Epithelial cell of proximal tubule (primary cell): Measurements from ENCODE around the gene MPPED1. TPM values are rescaled to one million over a fixed set of nuclear protein-coding genes. Genes with fewer than 3 reads are reported as not detected.

Experiments used
- DNase-seq: peaks from one replicate; pipeline ENCODE4 v3.0.0-alpha.2; 2011; ENCODE audit warnings: low read depth
- H3K4me3 ChIP-seq: 2 replicates; pipeline ENCODE4 v1.5.1; 2011; ENCODE audit warnings: low read depth, mild to moderate bottlenecking, low read length
- total RNA-seq: library from RNA; depleted of rRNA; stranded (reverse); fragments of >200 nt; gene quantifications from 2 replicates; pipeline ENCODE4 v1.2.3, GENCODE V29; 2015
- TF ChIP-seq, protein P1 (sequence below): conservative IDR thresholded peaks from 2 replicates; pipeline ENCODE4 v1.5.1; 2012; ENCODE audit warnings: low read depth, mild to moderate bottlenecking, low read length

Gene MPPED1
- total RNA-seq, 1 donor from 2014 or later: not detected

DNA sequence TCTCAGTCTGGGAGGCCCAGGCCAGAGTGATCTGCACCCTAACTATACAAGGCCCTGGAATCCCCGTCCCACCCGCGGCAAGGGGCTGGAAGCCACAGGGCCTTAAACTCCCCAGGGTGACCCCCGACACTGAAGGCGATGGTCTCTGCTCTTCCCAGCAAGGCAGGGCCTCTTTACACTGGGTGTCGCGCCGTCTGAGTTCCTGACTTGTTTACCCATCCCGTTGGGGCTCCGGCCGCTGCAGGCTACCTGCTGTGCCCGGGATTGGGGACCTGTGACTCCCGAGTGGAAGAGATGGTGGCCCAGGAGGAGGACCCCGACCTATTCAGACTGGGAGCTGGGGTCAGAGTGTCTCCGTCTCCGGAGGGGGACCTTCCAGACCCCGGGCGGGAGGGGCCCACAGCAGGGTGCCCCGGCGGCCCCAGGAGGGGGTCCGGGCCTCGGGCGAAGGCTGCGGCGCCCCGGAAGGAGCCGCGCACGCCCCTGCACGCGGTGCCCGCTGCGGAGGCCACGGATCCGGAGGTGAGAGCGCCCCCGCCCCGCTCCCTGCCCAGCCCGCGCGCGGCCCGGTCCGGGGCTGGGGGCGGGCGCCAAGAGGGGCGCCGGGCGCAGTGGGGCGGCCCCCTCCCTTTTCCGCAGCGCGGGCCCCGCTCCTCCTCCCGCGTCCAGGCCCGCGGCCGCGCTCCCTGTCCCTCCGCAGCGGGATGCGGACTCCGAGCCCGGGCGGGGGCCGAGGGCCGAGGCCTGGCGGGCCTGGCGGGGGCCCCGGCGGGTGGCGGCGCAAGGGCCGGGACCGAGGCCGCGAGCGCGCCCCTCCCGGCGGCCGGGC lies 560 bp upstream of the MPPED1 start:
- H3K4me3 ChIP-seq: no peak overlapping the region
- TF ChIP-seq, protein P1, sequence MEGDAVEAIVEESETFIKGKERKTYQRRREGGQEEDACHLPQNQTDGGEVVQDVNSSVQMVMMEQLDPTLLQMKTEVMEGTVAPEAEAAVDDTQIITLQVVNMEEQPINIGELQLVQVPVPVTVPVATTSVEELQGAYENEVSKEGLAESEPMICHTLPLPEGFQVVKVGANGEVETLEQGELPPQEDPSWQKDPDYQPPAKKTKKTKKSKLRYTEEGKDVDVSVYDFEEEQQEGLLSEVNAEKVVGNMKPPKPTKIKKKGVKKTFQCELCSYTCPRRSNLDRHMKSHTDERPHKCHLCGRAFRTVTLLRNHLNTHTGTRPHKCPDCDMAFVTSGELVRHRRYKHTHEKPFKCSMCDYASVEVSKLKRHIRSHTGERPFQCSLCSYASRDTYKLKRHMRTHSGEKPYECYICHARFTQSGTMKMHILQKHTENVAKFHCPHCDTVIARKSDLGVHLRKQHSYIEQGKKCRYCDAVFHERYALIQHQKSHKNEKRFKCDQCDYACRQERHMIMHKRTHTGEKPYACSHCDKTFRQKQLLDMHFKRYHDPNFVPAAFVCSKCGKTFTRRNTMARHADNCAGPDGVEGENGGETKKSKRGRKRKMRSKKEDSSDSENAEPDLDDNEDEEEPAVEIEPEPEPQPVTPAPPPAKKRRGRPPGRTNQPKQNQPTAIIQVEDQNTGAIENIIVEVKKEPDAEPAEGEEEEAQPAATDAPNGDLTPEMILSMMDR: no peak

DNA sequence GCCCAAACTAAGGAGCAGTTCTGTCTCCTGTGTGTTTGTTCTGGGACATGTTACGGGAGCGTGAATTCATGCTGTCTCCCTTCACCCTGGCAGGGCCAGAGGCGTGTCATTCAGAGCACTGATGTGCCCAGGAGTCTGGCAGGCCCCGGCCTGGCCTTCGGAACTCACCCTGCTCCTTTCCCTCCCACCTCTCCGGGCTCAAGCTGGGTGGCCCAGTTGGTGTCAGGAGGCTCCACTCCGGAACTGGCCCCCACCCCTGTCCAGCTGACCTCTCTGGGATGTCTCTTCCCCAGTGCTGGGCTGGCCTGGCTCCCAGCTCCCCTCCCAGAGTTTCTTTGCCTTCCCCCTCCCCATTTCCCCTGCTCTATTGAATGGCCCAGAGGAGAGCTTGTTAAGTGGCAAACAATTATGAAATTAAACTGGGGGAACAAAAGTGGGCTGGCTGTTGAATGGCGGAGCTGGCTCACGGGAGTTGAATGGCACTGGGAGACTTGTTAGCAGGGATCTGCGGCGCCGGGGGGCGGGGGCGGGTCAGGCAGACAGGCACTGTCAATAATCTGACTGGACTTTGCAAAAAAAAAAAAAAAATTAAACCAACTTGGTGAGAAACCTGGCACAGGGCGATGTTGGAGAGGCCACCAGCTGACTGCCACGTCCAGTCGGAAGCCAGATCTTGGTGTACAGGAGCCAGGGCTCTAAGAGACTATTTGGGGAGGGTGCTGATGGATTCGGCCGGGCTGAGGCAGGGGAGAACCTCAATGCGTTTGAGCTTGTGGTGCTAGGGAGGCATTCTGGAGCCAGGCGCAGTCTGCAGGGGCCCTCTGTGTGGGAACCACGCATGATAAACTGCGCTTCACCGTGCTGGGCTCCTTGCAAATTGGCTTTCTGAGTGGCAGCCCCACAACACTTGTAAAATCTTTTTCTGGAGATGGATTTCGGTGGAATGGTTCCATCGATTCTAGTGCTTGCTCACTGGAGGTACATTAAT lies 1.3 kb downstream of the MPPED1 start:
- TF ChIP-seq, protein P1: no peak
- DNase-seq: no peak
- no peak overlapping the region for H3K4me3 ChIP-seq

More for the DNA sequence above, 560 bp upstream of the MPPED1 start:
- no peak for DNase-seq

- H3K4me3 ChIP-seq: no peak overlapping the region
- TF ChIP-seq, protein P1: no peak
- DNase-seq: no peak
Observed at GRCh38 chr22:43413826-43414225, 2.0 kb downstream of the MPPED1 start.

DNA sequence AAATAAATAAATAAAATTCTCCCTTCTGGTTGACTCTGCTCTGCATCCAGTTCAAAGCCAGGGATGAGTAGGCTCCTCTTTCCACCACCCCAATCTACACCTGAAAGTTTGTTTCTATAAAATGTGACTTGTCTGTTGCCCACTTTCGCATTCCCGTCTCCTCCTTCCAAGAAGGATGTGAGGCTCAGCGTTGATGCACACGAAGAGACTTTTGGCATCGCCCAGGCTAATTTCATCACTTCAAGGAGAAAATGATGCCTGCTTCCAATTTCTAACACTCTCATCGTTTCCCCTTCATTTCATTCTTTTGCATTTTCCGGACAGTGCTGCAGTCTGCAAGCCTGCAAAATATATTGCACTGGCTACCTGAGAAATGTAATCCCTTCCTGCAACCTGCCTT lies 3.9 kb downstream of the MPPED1 start:
- TF ChIP-seq, protein P1: no peak
- no peak overlapping the region for H3K4me3 ChIP-seq
- DNase-seq: no peak

DNA sequence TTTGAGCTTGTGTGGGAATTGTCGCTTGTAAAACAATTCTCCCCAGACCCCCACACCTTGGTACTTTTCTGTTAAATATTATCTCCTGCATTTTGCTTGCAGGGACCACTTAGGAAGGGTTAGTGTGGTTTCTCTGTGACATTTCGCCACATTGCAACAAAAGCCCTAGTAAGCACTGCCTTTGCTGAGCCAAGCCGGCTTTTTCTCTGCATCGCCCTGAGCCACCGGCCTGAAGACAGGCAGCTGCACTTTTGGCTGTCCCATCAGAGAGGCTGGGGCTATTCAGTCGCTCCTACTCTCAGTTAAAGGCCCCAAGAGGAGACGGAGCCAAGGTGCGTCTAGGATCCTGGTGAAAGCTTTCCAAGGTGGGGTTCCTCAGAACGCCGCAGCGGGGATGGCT lies 5.7 kb downstream of the MPPED1 start:
- no peak for DNase-seq
- TF ChIP-seq, protein P1: no peak
- H3K4me3 ChIP-seq: no peak overlapping the region

DNA sequence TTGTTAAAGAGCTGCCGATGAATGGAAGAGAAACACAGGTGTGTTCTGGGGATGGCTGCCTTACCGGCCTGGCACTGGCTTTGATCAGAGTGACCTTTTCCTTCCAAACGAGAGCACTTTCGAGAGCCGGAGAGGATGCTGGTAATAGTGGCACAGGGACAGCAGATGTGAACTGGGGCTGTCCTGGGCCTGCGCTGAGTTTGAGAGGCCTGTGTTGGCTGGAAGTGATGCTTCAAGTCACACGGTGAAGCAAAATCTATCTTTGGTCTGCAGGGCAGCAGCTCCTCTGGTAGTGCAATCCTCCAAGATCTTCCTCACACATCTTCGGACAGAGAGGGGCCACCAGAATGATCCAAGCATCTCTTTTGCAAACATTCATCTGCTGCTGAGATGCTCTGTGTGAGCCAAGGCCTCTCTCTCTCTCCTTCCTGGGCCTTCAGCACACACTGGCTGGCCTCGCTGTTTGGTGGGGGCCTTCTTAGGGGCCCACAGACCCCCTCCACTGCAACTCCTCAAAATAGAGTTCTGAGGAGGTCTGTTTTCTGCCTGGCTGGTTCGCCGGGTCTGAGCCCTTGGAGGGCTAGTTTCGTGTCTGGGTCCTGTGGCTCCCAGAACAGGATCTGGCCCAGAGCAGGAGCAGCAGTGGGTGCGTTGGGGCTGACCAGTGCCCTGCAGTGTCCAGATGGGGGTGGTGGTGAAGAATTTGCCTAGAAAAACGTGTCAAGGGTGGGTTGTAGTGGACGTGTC lies 6.4 kb downstream of the MPPED1 start:
- no peak overlapping the region for H3K4me3 ChIP-seq
- TF ChIP-seq, protein P1: no peak
- DNase-seq: no peak
